Activated CD4-positive, alpha-beta T cell treated with anti-CD3 and anti-CD28 coated beads, Interleukin-2, amount 10 ng/mL, durations not matched to agents 7 days and 5 days (primary cell): ENCODE data around the gene N4BP2L1. TPM values are rescaled to one million over a fixed set of nuclear protein-coding genes. Genes with fewer than 3 reads are reported as not detected.
A peak's percentile ranks its signal among the peaks of the same experiment; 100 is the strongest.

Experiments used
- CTCF ChIA-PET: fragments of 350-600 bp; sonication (Branson Sonifier 250); formaldehyde crosslinking; loops from one replicate; lab custom pipeline; 2021; ENCODE audit warnings: antibody characterized with exemption; lab: Charles Lee
- POLR2A ChIA-PET: fragments of 350-600 bp; sonication (Branson Sonifier 250); formaldehyde crosslinking; loops from one replicate; lab custom pipeline; 2021; ENCODE audit warnings: antibody characterized with exemption; lab: Charles Lee
- DNase-seq: peaks from one replicate; pipeline ENCODE4 v3.0.0-alpha.2; 2020
- H3K27ac Mint-ChIP-seq: one replicate; pipeline ENCODE4 v1.8.0; 2021; ENCODE audit warnings: mild to moderate bottlenecking, moderate library complexity, mixed read lengths
- H3K27me3 Mint-ChIP-seq: one replicate; pipeline ENCODE4 v1.8.0; 2021; ENCODE audit warnings: mixed read lengths
- H3K36me3 Mint-ChIP-seq: one replicate; pipeline ENCODE4 v1.8.0; 2021; ENCODE audit warnings: low read depth, mixed read lengths
- H3K4me1 Mint-ChIP-seq: one replicate; pipeline ENCODE4 v1.8.0; 2021; ENCODE audit warnings: mixed read lengths
- H3K4me3 Mint-ChIP-seq: one replicate; pipeline ENCODE4 v1.8.0; 2021; ENCODE audit warnings: mild to moderate bottlenecking, moderate library complexity, mixed read lengths
- H3K9me3 Mint-ChIP-seq: one replicate; pipeline ENCODE4 v1.8.0; 2021; ENCODE audit warnings: mixed read lengths
- total RNA-seq, 2 experiments: library from RNA; stranded (reverse); gene quantifications; one replicate each; pipeline ENCODE4 v1.2.3, GENCODE V29; 2021

The N4BP2L1 gene
- total RNA-seq, 2 experiments from 2014 or later: 30.4 to 32.0 TPM

DNA sequence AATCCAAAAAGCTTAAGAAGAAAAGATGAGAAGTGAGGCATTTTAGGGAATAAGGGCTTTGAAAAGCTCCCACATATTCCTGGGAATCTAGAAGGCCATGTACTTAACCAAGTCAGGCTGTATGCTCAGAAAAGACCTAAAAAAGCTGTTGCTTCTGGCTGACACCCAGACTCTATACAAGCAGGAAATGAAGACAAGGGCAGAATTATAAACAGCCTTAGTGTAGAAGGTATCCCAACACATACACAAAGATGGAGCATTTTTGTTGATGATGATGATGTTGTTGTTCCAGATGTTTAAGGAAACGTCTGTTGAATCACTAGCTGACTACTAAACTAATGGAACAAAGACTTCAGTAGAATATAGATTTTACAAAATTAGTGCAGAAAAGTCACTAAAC lies 26.1 kb upstream of the N4BP2L1 start:
- Mint-ChIP-seq H3K4me1 (peaks cover 4% of the 10 kb centered on the region), H3K36me3 (peaks cover 23% of the 10 kb centered on the region), H3K27ac (no peak overlapping the region), H3K4me3 (no peak overlapping the region), H3K27me3 (no peaks in the 10 kb centered on the region), H3K9me3 (peaks cover 23% of the 10 kb centered on the region)
- POLR2A ChIA-PET: no interaction called here
- CTCF ChIA-PET: interaction anchor here (1.0 to 1.5 kb wide), 4 partner anchors 10 to 17 kb away, joined by 3 to 5 read pairs (median 3); no protein-coding TSS in a partner anchor
- no peak for DNase-seq

DNA sequence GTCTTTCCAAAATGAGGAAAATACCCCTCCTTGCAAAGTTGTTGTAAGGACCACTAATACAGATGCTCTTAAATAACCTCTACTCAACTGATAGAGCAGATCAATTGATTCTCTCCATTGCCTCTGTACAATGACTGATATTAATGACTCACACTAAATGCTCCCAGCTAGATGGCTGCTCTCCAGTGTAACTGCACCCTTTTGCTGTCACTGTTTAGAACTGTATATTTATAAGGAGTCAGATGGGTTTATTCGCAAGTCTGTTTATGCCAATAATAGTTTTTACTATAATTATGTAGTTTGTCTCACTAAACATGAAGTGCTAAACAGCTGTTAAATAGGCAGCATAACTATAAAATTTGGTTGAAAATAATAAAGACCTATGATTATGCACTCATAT lies 21.0 kb upstream of the N4BP2L1 start:
- H3K27ac Mint-ChIP-seq: no peak overlapping the region
- ChIA-PET POLR2A (no interaction called here), CTCF (interaction anchor here (0.5 to 1.6 kb wide), 5 partner anchors 8 to 41 kb away, joined by 3 to 4 read pairs (median 3); no protein-coding TSS in a partner anchor)
- H3K4me1 Mint-ChIP-seq: peaks cover 10% of the 10 kb centered on the region
- DNase-seq: no peak
- H3K9me3 Mint-ChIP-seq: peaks cover 1% of the 10 kb centered on the region
- no peaks in the 10 kb centered on the region for H3K27me3 Mint-ChIP-seq
- peaks cover 1% of the 10 kb centered on the region for H3K36me3 Mint-ChIP-seq
- H3K4me3 Mint-ChIP-seq: no peak overlapping the region

- POLR2A ChIA-PET: no interaction called here
- Mint-ChIP-seq H3K9me3 (no peaks in the 10 kb centered on the region), H3K4me3 (no peak overlapping the region), H3K4me1 (peaks cover 10% of the 10 kb centered on the region), H3K27ac (no peak overlapping the region), H3K36me3 (peaks cover 1% of the 10 kb centered on the region), H3K27me3 (no peaks in the 10 kb centered on the region)
- no peak for DNase-seq
- CTCF ChIA-PET: interaction anchor here (0.6 to 1.6 kb wide), 5 partner anchors 9 to 104 kb away, joined by 3 to 4 read pairs (median 3); no protein-coding TSS in a partner anchor
These were observed 20.1 kb upstream of the N4BP2L1 start for GRCh38 chr13:32447894-32448623.

DNA sequence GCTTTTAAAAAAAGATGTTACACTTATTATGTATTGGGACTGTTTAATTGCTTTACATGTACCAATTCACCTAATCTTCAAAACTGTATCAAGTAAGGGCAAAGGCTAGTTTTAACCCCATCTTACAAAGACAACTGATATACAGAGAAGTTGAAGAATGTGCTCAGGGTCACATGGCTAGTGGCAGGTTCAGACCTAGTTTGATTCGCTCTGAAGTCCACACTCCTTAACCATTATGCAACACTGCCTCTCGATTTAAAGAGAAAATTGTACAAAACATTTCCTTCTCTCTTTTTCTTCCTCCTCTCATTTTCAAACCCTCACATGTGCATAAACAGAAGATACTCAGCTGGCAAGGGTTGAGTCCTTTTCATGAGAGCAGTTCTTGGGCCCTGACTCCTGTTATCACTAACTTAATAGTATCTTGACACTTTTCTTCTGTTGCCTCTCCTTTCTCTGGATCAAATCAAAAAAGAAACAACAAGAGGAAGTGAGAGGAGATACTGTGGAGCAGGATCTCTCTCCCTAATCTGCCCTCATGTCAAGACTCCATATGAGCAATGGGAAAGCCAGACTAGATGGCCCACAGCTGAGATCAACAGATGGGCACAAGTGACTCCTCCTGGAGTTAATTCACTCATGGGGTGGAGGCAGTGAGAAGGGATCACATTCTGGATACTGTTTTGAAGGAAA lies 19.0 kb upstream of the N4BP2L1 start:
- ChIA-PET CTCF (interaction anchor here (0.6 to 0.7 kb wide), 2 partner anchors 26 to 102 kb away, joined by 3 read pairs; no protein-coding TSS in a partner anchor), POLR2A (no interaction called here)
- peaks cover 1% of the 10 kb centered on the region for H3K36me3 Mint-ChIP-seq
- no peak overlapping the region for H3K27ac Mint-ChIP-seq
- DNase-seq: no peak
- H3K27me3 Mint-ChIP-seq: no peaks in the 10 kb centered on the region
- peaks cover 13% of the 10 kb centered on the region for H3K4me1 Mint-ChIP-seq
- no peaks in the 10 kb centered on the region for H3K9me3 Mint-ChIP-seq
- no peak overlapping the region for H3K4me3 Mint-ChIP-seq

DNA sequence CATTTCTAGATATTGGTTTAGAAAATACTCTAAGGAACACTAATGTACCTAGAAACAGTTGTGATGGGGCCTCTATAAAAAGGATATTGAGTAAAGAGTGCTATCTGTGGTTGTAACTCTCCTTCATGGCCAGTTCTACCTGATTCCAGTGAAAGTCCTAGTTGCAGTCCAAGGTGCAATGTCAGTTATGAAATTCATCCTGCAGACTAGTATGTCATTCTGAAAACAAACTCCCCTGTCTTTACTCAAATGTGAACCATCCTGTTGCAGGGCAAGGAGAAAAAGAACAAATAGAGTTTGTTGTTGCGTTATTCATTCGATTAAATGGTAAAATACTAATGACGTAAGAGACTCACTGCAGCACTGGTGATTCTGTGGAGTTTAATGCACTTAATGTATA lies 18.3 kb upstream of the N4BP2L1 start:
- Mint-ChIP-seq H3K9me3 (no peaks in the 10 kb centered on the region), H3K4me1 (peaks cover 13% of the 10 kb centered on the region), H3K27me3 (no peaks in the 10 kb centered on the region), H3K27ac (no peak overlapping the region), H3K4me3 (no peak overlapping the region), H3K36me3 (peaks cover 1% of the 10 kb centered on the region)
- CTCF ChIA-PET: interaction anchor here (1.0 kb wide), 1 partner anchor 15 kb away, joined by 6 read pairs; no protein-coding TSS in a partner anchor
- POLR2A ChIA-PET: no interaction called here
- DNase-seq: no peak

- POLR2A ChIA-PET: no interaction called here
- H3K27ac Mint-ChIP-seq: no peak overlapping the region
- no peaks in the 10 kb centered on the region for H3K27me3 Mint-ChIP-seq
- H3K36me3 Mint-ChIP-seq: no peaks in the 10 kb centered on the region
- H3K9me3 Mint-ChIP-seq: no peaks in the 10 kb centered on the region
- peaks cover 13% of the 10 kb centered on the region for H3K4me1 Mint-ChIP-seq
- CTCF ChIA-PET: interaction anchor here (0.8 to 1.0 kb wide), 2 partner anchors 14 to 39 kb away, joined by 4 to 6 read pairs; no protein-coding TSS in a partner anchor
- DNase-seq: no peak
- no peak overlapping the region for H3K4me3 Mint-ChIP-seq
These were observed 17.5 kb upstream of the N4BP2L1 start for GRCh38 chr13:32445461-32445860.

- DNase-seq: peak; percentile 55
- no peaks in the 10 kb centered on the region for H3K9me3 Mint-ChIP-seq
- no peak overlapping the region for H3K27ac Mint-ChIP-seq
- CTCF ChIA-PET: interaction anchor here (1.0 to 1.3 kb wide), 2 partner anchors 9 to 10 kb away, joined by 3 read pairs; no protein-coding TSS in a partner anchor
- H3K27me3 Mint-ChIP-seq: no peaks in the 10 kb centered on the region
- no peaks in the 10 kb centered on the region for H3K36me3 Mint-ChIP-seq
- POLR2A ChIA-PET: no interaction called here
- H3K4me3 Mint-ChIP-seq: no peak overlapping the region
- H3K4me1 Mint-ChIP-seq: peaks cover 7% of the 10 kb centered on the region
These were observed 15.2 kb upstream of the N4BP2L1 start for GRCh38 chr13:32443111-32443510.

DNA sequence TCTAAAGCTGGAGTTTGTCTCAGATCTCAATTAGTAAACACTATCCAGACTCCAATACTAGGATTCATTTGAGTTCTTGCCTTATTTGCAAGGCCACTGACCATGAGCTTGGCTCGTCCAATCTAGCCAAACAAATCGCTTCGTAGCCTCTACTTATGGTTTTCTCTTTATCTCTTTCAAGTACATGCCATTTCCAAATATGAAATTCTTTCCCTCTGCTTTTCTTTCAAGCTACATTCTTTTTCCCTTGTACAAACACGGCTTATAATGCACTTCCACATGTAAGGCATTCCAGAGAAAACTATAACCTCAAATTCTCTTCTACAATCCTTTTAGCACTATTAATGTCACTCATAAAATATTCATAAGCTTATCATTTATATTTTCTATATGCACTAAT lies 10.9 kb upstream of the N4BP2L1 start:
- Mint-ChIP-seq H3K27me3 (no peaks in the 10 kb centered on the region), H3K9me3 (no peaks in the 10 kb centered on the region), H3K36me3 (no peaks in the 10 kb centered on the region), H3K27ac (no peak overlapping the region), H3K4me3 (no peak overlapping the region), H3K4me1 (peaks cover 4% of the 10 kb centered on the region)
- ChIA-PET POLR2A (no interaction called here), CTCF (interaction anchor here (0.5 to 2.8 kb wide), 3 partner anchors 10 to 71 kb away, joined by 3 to 9 read pairs (median 4); partner anchors contain the start of gene N4BP2L1)
- DNase-seq: no peak

- H3K4me1 Mint-ChIP-seq: peaks cover 23% of the 10 kb centered on the region
- no peaks in the 10 kb centered on the region for H3K27me3 Mint-ChIP-seq
- ChIA-PET CTCF (no interaction called here), POLR2A (no interaction called here)
- H3K4me3 Mint-ChIP-seq: no peak overlapping the region
- H3K9me3 Mint-ChIP-seq: no peaks in the 10 kb centered on the region
- peaks cover 5% of the 10 kb centered on the region for H3K36me3 Mint-ChIP-seq
- peak overlapping the region; percentile 60 for H3K27ac Mint-ChIP-seq
- DNase-seq: no peak
These were observed 4.9 kb upstream of the N4BP2L1 start for GRCh38 chr13:32432856-32433255.

DNA sequence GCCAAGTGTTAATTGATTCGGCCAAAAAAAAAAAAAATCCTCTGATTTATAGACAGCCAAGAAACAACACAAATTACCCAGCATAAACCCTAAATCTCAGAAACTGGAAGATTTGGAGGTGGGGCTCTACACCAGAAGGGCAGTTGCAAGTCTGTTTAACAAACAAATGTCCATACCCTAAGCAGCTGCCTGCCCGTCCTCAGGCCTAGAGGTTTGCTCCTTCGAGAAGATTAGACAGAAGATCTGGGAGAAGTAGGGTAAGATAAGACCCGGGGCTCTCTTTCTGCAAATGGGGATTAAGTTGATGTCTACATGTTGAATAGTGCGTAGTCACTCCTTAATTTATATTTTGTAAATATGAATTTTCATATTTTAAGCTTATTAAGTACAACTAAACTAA lies 3.4 kb upstream of the N4BP2L1 start:
- ChIA-PET POLR2A (no interaction called here), CTCF (interaction anchor here (0.7 to 1.4 kb wide), 2 partner anchors 14 to 29 kb away, joined by 3 to 6 read pairs; no protein-coding TSS in a partner anchor)
- peaks cover 11% of the 10 kb centered on the region for H3K36me3 Mint-ChIP-seq

DNA sequence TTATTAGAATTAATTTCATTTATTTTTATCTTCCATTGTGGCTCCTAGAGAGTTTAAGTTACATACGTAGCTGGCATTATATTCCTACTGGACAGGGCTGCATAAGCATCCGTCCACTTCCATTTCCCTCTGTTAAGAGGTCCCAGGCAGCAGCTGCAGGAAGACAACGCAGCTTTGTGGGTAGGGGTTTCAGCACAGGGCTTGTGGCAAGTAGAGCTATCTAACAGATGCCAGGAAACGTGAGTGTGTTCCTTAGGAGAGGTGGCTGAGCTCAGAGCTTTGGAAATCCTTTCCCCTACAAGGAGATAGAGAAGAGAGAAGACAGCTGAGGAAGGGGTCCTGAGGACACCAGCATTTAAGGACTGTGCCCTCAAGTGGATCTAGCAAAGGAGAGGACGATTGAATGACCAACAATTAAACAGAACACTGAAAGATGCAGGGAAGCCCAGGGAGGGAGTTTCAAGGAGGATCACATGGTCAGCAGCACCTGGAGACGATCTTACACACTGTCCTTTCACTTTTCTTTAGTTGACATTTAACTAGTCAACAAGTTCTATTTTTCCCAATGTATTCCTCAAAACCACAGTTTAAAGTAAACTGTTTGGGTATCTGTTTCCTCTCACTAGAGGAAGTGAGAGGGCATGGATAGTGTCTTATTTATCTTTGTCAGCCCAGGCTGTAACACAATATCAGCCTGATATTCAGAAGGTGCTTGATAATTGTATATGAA lies 2.3 kb upstream of the N4BP2L1 start:
- Mint-ChIP-seq H3K9me3 (no peaks in the 10 kb centered on the region), H3K4me3 (no peak overlapping the region), H3K36me3 (peaks cover 20% of the 10 kb centered on the region), H3K4me1 (peaks cover 32% of the 10 kb centered on the region), H3K27me3 (no peaks in the 10 kb centered on the region), H3K27ac (no peak overlapping the region)
- DNase-seq: no peak
- ChIA-PET CTCF (interaction anchor here (1.2 to 1.3 kb wide), 2 partner anchors 12 to 156 kb away, joined by 3 to 4 read pairs; no protein-coding TSS in a partner anchor), POLR2A (no interaction called here)

More for the DNA sequence above, 3.4 kb upstream of the N4BP2L1 start:
- no peak overlapping the region for H3K27ac Mint-ChIP-seq
- no peak overlapping the region for H3K4me3 Mint-ChIP-seq
- H3K27me3 Mint-ChIP-seq: no peaks in the 10 kb centered on the region
- H3K9me3 Mint-ChIP-seq: no peaks in the 10 kb centered on the region
- no peak for DNase-seq
- H3K4me1 Mint-ChIP-seq: peaks cover 23% of the 10 kb centered on the region

DNA sequence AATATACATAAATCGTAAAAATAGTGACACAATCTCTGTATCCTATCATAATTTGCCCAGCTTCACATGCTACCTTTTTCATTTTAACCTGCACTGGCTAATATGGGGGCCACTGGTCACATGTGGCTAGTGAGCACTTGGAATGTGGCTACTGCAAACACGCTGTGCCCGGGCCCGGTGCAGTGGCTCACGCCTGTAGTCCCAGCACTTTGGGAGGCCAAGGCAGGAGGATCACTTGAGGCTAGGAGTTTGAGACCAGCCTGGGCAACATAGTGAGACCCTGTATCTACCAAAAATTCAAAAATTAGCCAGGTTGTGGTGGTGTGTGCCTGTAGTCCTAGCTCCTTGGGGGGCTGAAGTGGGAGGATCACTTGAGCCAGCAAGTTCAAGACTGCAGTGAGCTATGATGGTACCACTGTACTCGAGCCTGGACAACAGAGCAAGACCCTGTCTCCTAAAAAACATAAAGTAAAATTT lies 1.5 kb upstream of the N4BP2L1 start:
- Mint-ChIP-seq H3K27me3 (no peaks in the 10 kb centered on the region), H3K4me3 (no peak overlapping the region), H3K27ac (no peak overlapping the region), H3K9me3 (no peaks in the 10 kb centered on the region), H3K4me1 (peaks cover 35% of the 10 kb centered on the region), H3K36me3 (peaks cover 22% of the 10 kb centered on the region)
- DNase-seq: no peak
- ChIA-PET CTCF (interaction anchor here (1.2 to 2.8 kb wide), 3 partner anchors 10 to 156 kb away, joined by 3 to 9 read pairs (median 4); no protein-coding TSS in a partner anchor), POLR2A (no interaction called here)
